Endometrial microvascular endothelial cells (primary cell): ENCODE measurements around the gene ULK4. TPM values are rescaled to one million over a fixed set of nuclear protein-coding genes. Genes with fewer than 3 reads are reported as not detected.
"Not testable (repeated sequence)": the region's sequence is repeated elsewhere in the genome, so short reads cannot be mapped to it uniquely, and the experiment has no call there.

Experiments
- in situ Hi-C: cut with HindIII; loops from 2 replicates; pipeline ENCODE4 v1.10.0; 2017; ENCODE audit warnings: low sequenced_read_pairs, low pct_unique_long_range_greater_than_20kb; ENCODE audit errors: inconsistent ontology term
- total RNA-seq: library from RNA; depleted of rRNA; stranded (reverse); fragments of >200 nt; gene quantifications from one replicate; pipeline ENCODE4 v1.2.3, GENCODE V29; 2015; ENCODE audit errors: inconsistent ontology term

ULK4 gene
- total RNA-seq, 1 donor from 2014 or later: 7.3 TPM

GRCh38 chr3:41673650-41674049 lies 288.3 kb downstream of the ULK4 start:
- in situ Hi-C loops: no loop called here

DNA sequence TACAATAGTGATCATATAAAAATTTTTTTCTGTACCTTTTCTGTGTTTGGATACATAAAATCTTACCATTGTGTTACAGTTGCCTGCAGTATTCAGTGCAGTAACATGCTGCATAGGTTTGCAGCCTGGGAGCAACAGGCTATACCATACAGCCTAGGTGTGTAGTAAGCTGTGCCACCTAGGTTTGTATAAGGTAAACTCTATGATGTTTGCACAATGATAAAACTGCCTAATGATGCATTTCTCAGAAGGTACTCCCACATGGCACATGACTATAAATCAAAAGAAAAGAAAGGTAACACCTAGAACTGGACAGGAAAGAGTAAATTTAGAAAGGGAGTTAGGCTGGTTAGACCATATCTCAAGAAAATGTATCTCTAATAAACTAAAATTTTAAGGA lies 293.5 kb downstream of the ULK4 start:
- in situ Hi-C loops: no loop called here

DNA sequence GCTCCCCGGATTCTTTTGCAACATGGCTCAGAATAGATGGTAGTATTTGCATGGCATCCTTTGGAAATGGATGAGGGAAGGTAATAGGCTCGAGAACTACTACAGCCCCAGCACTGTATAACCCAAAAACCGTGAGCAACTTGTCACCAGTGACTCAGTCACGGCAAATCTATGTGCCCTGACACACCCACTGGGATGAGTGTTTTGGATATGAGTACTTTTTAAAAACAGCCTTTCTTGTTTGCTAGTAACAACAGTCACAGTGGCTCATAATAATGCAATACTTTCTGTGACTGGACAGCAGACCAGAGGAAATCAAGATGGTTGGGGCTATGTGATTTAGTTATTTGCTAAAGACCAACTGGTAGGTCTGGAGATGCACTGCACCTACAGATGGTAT lies 299.6 kb downstream of the ULK4 start:
- in situ Hi-C loops: no loop called here

GRCh38 chr3:41661796-41662195 lies 300.1 kb downstream of the ULK4 start:
- in situ Hi-C loops: no loop called here

GRCh38 chr3:41660510-41660909 lies 301.4 kb downstream of the ULK4 start:
- in situ Hi-C loops: no loop called here

- in situ Hi-C loops: no loop called here
Measured at GRCh38 chr3:41653571-41654239, 308.2 kb downstream of the ULK4 start.

- in situ Hi-C loops: no loop called here
Measured at GRCh38 chr3:41652931-41653330, 309.0 kb downstream of the ULK4 start.

GRCh38 chr3:41652506-41652905 lies 309.4 kb downstream of the ULK4 start:
- in situ Hi-C loops: no loop called here

GRCh38 chr3:41651718-41652117 lies 310.2 kb downstream of the ULK4 start:
- in situ Hi-C loops: no loop called here

DNA sequence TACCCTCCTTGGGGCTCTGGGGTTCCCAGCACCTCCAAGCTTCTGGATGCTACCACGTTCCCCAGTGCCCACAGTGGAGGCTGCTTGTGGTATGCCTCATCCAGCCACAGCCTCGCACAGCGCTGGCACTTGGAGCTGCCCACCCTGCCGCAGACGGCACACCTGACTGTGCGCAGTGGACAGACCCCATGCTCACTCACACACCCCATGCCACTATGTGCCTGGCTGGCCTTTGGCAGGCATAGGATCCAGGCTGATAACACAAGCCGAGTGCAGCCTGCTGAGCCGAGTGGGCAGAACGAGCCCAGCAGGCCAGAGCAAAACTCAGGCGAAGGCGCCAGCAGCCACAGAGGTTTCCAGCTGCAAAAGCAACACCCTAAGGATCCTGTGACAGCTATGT lies 311.5 kb downstream of the ULK4 start:
- in situ Hi-C loops: no loop called here

DNA sequence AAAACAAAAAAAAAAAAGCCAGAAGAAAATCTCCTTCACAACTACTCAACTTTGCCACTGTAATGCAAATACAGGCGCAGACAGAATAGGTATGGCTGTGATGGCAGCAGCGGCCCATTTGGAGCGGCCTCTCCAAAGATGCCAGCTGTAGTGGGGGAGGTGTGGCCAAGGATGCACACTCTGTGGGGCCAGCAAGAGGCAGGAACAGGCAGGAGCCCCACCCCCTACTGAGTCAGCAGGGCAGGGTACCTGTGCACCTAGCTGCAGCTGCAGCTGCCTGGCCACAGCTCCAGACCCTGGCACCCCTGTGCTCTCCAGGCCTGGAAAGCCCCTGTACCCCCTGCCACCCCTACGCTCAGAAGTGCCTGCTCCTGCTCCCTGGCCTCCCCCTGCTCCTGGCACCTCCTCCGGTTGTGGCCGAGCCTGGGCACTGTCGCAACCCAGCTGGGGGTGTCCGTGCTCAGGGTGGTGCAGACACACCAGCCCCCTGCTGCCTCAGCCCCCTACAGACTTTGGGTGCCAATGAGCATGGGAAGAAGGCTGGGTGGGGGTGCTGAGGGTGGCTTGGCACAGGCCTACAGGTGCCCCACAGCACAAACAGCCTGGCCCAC lies 312.7 kb downstream of the ULK4 start:
- in situ Hi-C loops: no loop called here

DNA sequence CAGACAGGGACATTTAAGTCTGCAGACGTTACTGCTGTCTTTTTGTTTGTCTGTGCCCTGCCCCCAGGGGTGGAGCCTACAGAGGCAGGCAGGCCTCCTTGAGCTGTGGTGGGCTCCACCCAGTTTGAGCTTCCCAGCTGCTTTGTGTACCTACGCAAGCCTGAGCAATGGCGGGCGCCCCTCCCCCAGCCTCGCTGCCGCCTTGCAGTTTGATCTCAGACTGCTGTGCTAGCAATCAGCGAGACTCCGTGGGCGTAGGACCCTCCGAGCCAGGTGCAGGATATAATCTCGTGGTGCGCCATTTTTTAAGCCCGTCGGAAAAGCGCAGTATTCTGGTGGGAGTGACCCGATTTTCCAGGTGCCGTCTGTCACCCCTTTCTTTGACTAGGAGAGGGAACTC lies 314.2 kb downstream of the ULK4 start:
- in situ Hi-C loops: not testable (repeated sequence)

GRCh38 chr3:41640076-41640475 lies 321.8 kb downstream of the ULK4 start:
- in situ Hi-C loops: no loop called here

DNA sequence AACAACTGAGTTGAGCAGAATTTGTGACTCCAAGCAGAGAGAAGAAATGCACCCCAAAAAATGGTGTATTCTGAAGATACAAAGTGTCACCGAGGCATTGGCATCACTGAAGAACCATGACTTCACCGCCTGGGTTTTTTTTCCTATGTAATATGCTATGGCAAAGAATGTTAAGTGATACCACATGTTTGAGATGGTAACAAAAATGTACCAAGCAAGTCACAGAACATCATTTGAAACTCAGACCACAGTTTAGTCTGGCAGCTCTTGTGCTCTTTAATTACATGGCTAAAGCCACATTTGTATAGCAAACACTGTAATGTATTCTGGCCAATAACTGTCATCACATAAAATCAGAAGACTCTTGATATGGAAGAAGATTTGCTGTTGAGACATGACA lies 323.5 kb downstream of the ULK4 start:
- in situ Hi-C loops: no loop called here

DNA sequence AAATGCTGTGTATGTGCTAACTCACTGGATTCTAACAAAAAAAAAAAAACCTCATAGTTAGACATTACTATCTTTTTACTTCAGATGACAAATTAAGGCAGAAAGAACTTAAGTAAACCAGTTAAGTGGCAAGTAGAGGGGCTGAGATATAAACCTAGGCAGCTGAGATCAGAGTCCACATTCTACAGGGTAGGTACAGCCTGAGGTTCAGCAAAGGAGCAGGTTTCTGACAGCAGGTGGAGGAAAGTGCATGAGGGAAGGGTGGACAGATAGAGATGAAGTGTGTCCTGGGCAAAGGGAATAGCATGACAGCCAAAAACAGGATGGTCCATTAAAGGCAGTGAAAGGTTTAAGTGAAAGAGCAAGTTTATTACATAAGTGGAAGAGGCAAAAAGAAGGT lies 329.2 kb downstream of the ULK4 start:
- in situ Hi-C loops: no loop called here

DNA sequence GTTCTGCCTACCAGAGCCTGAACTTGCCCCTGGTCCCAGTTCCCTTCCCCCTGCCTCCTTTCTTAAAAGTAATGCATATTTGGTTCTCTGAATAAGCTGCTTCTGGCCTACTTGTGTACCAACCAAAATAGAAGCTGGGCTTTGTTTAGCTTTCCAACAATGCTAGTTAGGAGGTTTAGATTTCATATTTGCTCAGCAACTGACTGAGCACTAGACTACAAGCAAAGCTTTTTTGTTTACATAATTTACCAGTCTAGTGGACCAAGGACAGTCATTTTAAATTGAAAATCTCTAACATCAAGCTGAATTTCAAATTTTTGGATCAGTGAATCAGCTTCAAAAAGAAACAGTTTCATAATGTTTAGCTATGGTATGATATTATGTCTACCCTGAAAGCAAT lies 331.2 kb downstream of the ULK4 start:
- in situ Hi-C loops: no loop called here

DNA sequence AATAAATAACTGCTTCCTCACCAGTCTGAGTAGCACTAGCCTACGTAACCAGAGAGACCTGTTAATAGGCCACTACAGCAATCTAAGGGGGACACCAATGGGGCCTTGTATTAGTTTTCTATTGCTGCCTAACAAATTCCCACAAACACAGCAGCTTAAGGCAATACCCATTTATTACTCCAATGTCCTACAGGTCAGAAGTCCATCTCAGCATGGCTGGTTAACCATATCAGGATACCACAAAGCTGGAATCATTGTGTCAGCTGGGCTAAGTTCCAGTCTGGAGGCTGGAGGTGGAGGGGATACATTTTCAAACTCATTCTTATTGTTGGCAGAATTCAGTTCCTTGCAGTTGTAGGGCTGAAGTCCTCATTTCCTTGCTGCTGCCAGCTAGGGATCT lies 331.9 kb downstream of the ULK4 start:
- in situ Hi-C loops: no loop called here

DNA sequence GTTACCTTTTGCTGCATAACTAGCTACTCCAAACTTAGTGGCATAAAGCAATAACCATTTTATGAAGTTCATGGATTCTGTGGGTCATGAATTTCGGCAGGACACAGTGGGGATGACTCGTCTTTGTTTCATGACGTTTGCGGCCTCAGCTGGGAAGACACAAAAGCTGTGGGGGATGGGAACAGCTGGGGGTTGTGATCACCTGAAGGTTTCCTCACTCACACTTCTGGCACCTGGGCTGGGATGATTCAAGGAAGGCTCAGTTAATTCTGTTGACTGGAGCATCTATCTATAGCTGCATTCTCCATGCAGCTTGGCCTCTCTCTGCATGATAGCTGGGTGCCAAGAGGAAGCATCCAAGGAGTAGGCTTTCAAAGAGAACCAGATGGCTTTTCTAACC lies 332.8 kb downstream of the ULK4 start:
- in situ Hi-C loops: no loop called here

DNA sequence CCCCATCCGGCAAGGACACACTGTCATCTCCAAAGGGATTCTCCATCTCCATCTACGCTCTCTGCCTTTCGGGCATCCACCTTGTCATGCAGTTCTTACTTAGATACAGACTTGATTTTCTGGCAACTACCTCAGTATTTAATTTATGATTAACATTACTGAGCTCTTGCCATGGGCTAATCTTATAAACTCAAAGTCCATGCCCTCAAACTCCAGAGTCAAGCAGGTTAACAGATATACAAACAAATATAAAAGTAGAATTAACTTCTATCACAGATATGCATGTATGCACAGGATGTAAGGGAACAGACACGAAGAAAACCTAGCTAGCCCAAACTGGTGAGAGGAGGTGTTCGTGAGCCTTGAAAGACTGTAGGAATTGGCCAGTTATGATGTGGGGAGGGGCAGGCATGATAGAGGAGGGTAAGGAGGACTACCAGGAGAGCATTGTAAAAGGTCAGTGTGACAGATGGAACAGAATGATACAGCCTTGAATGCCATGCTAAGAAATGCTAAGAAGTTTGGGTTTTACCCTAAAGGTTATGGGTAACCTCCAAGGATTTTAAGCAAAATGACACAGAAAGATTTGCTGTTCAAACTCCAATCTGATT lies 334.3 kb downstream of the ULK4 start:
- in situ Hi-C loops: no loop called here

DNA sequence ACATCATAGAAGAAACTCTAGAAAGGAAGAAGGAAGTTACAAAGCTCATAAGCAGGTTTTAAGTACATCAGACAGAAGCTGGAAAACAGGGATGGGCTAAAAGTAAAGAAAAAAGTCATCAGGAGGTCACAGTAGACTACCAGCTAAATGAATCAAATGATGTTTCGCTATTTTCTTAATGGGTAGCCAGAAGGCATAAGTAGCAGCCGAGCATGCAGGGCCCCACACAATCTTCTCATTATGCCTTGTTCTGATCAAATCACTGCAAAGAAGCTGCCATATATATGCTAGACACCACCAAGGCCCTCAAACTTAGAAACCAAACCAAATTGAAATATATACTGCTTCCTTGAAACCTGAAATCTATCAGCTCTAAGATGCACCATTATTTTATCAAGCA lies 349.1 kb downstream of the ULK4 start:
- in situ Hi-C loops: no loop called here

- in situ Hi-C loops: no loop called here
Measured at GRCh38 chr3:41611008-41611407, 350.9 kb downstream of the ULK4 start.
